Femur (tissue), 1 donor: ENCODE results near the gene FGGY.
A peak's percentile ranks its signal among the peaks of the same experiment; 100 is the strongest.

ENCODE experiments used
- DNase-seq: peaks from one replicate; pipeline ENCODE4 v3.0.0-alpha.2; 2017

Gene FGGY

GRCh38 chr1:59751801-59752200 lies 454.9 kb downstream of the FGGY start:
- no peak for DNase-seq

- no peak for DNase-seq
Observed at GRCh38 chr1:59752556-59753414, 455.9 kb downstream of the FGGY start.

DNA sequence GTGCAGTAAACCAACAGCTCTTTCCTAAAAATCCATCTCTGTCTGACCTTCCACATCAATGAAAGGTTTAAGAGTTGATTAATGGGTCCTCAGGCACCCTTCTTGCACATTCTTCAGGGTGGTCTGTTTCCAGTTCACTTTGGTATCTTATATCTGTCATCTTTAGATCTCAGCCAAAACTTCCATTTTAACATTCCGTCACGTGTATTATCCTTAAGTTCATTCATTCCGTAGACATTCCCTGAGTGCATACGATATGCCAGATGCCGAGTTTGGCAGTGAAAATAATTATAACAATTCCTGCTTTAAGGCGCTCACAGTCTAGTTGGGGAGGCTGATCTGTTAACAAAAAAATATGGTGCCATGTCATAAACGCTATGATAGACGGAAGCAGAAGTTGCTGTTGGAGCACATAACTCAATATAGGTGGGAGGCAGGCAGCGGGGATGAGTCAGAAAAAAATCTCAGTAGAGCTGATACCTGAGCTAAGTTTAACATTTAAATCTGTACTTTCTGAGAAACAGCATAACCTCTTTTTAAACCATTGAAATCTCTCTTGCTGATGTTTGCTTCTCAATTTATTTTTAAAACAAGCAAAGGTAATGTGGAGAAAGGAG lies 458.3 kb downstream of the FGGY start:
- DNase-seq = no peak

DNA sequence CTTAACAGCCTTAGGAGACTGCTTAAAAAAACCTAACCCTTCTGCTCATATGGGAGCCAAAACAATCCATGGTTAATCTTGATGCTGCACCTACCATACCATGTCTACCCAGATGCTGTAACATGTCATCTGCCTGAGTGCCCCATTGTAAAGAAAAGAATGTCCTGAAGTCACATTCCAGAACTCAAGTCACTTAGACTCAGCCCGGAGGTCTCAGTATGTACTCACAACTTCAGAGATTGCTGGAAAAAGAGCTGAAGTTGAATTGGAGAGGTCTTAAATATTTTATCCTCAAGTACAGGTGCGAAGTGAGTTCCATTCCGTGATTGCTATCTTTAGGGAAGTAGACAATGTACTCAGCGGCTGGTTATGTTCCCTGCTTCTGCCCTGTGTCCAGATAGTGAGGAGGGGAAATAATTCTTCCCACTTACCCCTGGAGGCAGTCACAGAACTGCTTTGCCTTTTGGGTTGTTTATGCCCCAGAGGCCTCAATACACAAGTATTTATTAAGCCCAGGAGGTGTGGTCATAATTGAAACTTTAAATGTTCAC lies 460.4 kb downstream of the FGGY start:
- no peak for DNase-seq

DNA sequence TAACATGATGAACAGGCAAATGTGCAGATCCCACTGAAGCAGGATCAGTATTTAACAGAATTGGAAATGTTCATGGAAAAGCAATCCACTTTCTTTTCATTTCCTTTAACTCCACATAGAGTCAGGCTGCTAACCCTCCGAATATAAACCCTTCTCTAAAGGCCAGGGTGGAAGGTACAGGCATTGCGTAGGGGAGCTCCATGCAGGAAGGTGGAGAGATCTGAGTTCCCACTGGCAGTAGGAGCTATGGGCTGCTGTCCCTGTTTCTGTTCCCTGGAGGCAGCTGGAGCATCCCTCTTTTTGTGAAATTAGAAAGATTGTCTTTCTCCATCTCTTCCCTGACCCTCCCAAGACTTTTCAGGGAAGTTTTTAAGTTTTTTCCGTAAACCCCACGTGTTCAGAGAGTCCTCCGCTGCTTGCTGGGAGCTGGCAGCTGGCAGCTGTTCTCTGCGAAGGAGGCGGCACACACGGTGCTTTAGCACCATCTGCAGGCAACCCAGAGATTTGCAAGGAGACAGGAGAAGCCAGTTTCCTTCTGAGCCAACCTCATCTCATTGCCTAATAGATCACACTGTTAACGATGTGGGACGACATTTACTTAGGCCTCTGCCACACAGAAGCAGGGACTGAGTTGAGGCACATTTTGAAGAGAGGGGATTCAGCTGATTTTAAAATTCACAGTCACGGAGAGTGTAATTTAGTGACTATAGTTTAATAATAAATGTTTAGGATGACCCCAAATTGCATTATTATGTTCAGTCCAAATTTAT lies 462.4 kb downstream of the FGGY start:
- peak; percentile 91 for DNase-seq

DNA sequence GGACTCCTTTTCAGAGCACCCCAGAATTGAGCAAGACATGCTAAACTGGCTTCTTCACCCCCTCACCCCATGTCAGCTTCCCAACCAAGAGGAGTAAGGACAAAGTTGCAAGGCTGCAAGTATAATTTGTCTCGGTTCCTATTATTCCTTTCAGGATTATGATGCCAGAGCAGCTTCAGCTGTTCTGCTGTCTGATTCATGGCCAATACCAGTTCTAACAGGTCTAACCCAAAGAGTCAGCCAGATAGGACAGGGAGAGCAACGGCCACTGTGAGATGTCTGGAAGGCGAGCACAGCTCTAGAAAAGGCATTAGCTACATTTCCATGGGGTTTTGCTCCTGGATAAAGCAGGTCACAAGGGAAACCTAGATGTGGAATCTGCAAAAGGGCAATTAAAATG lies 464.5 kb downstream of the FGGY start:
- no peak for DNase-seq

GRCh38 chr1:59763418-59763817 lies 466.5 kb downstream of the FGGY start:
- no peak for DNase-seq

- DNase-seq = no peak
Observed at GRCh38 chr1:59765011-59765730, 468.3 kb downstream of the FGGY start.

DNA sequence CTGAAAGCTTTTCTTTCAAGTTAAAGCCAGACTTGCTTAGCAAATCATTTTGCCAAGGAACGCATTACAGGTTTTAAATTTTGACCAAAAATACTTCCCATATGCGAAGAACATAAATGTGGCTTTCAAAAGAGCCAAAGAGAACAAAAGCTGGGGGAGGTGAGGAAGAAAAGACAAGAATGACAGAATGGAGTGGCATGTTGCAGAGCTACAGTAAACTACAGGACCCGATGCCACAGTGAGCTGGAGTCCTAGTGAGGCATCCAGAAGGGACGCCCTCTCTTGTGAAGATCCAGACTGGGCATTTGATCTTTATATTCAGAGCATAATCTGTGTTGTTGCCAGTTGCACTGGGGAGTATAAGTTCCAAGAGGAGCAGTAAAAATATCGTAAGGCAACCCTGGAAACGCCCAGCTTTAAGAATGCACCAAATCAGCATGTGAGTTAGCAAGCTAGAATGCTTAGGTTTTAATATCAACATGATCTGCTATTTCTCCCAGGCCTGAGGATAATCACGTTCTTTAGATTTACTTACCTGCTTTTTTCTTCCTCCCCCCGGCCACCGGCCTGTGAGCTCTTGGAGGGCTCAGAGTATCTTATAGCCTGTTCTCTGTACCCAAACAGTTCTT lies 469.4 kb downstream of the FGGY start:
- DNase-seq = no peak

DNA sequence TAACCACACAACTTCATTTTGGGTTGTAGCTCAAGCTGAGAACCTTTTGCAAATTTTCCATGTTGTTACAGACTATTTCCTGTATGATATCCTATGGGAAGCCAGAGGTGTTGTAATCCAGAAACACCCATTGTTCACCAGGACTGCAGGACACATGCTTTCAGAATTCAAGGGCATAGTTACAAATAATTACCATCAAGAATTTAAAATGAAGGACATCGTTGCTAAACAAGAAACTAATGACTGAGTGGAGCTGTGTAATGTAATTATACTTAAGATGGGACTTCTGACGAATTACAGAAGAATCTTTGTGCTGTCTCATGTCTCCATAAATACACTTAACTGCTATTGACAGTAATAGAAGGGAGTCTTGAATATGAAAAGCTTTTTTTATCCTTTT lies 470.2 kb downstream of the FGGY start:
- no peak for DNase-seq

DNA sequence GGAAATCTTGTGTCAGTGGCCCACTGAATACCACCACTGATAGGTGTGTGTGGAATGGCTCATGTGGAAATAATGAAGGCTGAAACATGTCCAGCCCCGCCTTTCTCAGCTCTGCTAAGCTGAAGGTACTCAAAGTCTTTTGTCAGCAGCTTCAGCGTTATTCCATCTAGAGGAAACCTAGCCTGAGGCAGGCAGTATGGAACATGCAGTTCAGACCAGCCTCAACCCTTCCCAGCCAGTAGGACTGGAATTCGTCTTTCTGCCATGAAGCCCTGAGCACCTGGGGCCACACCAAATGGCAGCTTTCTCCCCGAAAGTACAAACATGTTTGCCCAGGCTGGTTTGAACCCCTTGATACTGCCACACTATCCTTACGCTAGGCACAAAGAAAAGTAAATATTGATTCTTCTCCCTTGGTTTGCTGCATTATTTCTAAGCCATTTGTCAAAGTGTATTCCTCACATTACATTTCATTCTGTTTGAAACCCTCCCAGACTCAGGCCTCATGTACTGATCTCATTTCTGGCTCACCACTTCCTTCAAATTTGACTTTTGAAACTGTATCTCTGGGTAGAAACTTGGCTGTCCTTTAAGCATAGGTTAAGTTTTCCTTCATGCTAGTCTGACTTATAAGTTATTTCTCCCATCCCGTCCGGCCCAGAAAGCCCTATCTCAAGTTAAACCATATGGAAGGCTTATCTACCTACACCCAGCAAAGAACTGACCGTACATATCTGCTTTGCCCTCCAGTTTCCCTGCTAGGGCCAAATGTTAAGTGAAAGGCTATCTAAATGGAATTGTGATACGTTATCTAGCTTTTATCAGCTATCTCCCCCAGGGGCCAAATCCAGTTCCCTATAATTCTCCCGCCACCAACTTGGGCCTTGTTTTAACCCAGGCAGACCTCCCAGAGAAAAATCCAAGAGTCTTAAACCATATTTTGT lies 472.2 kb downstream of the FGGY start:
- no peak for DNase-seq

DNA sequence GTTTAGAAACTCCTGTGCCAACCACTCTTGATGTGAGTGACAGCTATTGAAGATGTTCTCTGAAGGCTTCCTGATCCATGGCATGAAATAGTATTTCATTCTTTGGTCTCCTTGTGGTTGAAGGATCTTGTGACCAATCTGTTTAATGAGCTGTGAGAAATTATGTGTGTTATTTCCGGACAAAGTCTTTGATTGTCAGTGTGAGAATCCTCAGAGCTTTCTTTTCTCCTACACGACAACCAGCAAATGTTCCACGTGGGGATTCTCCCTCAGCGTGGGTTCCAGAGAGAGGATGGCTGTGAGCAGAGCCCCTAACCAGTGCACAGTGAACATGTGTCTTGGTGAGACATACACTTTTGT lies 472.8 kb downstream of the FGGY start:
- DNase-seq = no peak

GRCh38 chr1:59771361-59771760 lies 474.5 kb downstream of the FGGY start:
- no peak for DNase-seq

GRCh38 chr1:59775480-59775879 lies 478.6 kb downstream of the FGGY start:
- DNase-seq = no peak

- no peak for DNase-seq
Observed at GRCh38 chr1:59776960-59777852, 480.3 kb downstream of the FGGY start.

GRCh38 chr1:59779949-59780348 lies 483.1 kb downstream of the FGGY start:
- no peak for DNase-seq

DNA sequence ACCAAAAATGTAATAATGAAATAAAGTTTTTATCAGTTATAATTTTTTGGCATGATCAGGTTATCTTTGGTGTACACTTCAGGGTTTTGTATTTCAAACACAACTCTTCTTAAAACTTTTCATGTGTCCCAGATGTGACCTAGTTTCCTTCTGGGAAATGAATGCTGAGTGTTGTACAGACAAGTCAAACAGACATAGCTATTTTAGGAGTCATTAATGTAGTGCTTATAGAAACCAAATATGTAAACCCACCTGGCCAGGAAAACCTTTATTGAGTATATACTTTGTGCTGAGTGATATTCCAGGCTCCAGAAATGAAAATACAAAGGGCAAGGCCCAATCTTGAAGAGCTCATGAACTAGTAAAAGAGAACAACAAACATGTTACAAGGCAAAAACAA lies 491.9 kb downstream of the FGGY start:
- DNase-seq = no peak

DNA sequence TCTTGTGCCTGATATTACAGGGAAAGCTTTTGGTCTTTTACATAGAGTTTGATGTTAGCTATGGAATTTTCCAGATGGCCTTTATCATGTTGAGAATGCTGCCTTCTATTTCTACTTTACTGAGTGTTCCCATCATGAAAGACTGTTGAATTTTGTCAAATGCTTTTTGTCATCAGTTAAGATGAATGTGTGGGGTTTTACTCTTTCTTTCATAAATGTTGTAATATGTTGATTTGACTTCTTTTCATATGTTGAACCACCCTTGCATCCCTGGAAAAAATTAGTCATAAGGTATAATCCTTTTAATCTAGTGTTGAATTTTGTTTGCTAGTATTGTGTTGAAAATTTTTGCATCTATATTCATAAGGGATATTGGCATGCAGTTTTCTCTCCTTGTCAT lies 501.7 kb downstream of the FGGY start:
- no peak for DNase-seq

GRCh38 chr1:59803458-59804038 lies 506.7 kb downstream of the FGGY start:
- no peak for DNase-seq

DNA sequence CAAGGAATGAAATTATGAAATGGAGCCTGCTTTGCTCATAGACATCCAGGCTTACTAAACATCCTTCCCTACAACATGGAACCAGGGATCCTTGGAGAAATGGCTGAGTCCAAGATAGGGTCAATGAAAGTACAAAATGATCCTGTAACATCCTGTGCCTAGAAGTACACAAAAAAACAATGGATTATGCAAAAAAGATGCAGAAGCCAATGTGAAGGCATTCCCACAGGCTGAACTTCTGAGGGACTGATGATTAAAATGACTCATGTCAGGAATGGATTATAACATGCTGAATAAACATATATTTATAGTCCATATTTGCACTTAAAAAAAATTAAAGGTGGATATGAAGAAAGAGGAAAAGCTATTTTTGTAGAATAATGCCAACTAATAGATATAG lies 507.4 kb downstream of the FGGY start:
- no peak for DNase-seq
